HG03025 (cell line): ENCODE results near the gene ARMH3.
"Not testable (repeated sequence)": the region's sequence is repeated elsewhere in the genome, so short reads cannot be mapped to it uniquely, and the experiment has no call there.

Source experiments
- ATAC-seq: cut with Tn5 transposase; IDR thresholded peaks from one replicate; pipeline ENCODE4 v1.9.1; 2021; ENCODE audit warnings: mild to moderate bottlenecking, moderate library complexity; ENCODE audit not compliant: unreplicated experiment, low FRiP score

The ARMH3 gene

GRCh38 chr10:102046095-102046494 is 9.9 kb downstream of the ARMH3 start:
- no peak for ATAC-seq

- ATAC-seq: no peak
Observed at GRCh38 chr10:102045292-102045691, 10.7 kb downstream of the ARMH3 start.

GRCh38 chr10:102040305-102041050 is 15.5 kb downstream of the ARMH3 start:
- ATAC-seq: no peak

- ATAC-seq: no peak
Observed at GRCh38 chr10:102038410-102038809, 17.6 kb downstream of the ARMH3 start.

GRCh38 chr10:102035807-102036206 is 20.2 kb downstream of the ARMH3 start:
- ATAC-seq: not testable (repeated sequence)

- no peak for ATAC-seq
Observed at GRCh38 chr10:102033787-102034186, 22.2 kb downstream of the ARMH3 start.

GRCh38 chr10:102027261-102027660 is 28.7 kb downstream of the ARMH3 start:
- ATAC-seq: no peak

GRCh38 chr10:102024799-102025198 is 31.2 kb downstream of the ARMH3 start:
- ATAC-seq: no peak

- ATAC-seq: no peak
Observed at GRCh38 chr10:102020938-102021337, 35.0 kb downstream of the ARMH3 start.

- ATAC-seq: no peak
Observed at GRCh38 chr10:102017295-102017694, 38.7 kb downstream of the ARMH3 start.

- no peak for ATAC-seq
Observed at GRCh38 chr10:102016416-102016815, 39.6 kb downstream of the ARMH3 start.

- ATAC-seq: no peak
Observed at GRCh38 chr10:102010961-102011360, 45.0 kb downstream of the ARMH3 start.

GRCh38 chr10:102009801-102010425 is 46.1 kb downstream of the ARMH3 start:
- ATAC-seq: no peak

- no peak for ATAC-seq
Observed at GRCh38 chr10:102007796-102008195, 48.2 kb downstream of the ARMH3 start.

GRCh38 chr10:102007031-102007430 is 48.9 kb downstream of the ARMH3 start:
- not testable (repeated sequence) for ATAC-seq

GRCh38 chr10:102004376-102004775 is 51.6 kb downstream of the ARMH3 start:
- no peak for ATAC-seq

- no peak for ATAC-seq
Observed at GRCh38 chr10:102003541-102003940, 52.4 kb downstream of the ARMH3 start.

- ATAC-seq: no peak
Observed at GRCh38 chr10:102001435-102002068, 54.4 kb downstream of the ARMH3 start.

- no peak for ATAC-seq
Observed at GRCh38 chr10:101997803-101998202, 58.2 kb downstream of the ARMH3 start.

GRCh38 chr10:101995451-101996063 is 60.4 kb downstream of the ARMH3 start:
- no peak for ATAC-seq

- no peak for ATAC-seq
Observed at GRCh38 chr10:101993651-101994200, 62.2 kb downstream of the ARMH3 start.
